ENCODE measurements around the gene CHMP3. TPM values are rescaled to one million over a fixed set of nuclear protein-coding genes. Genes with fewer than 3 reads are reported as not detected.

Gene CHMP3
- total RNA-seq, 4 donors from 2014 or later = 166 to 213 (median 185) TPM

GRCh38 chr2:86580560-86580959 lies 17.3 kb upstream of the CHMP3 start:
- intact Hi-C loops (cut with DNase I) = no loop called here
- Histone ChIP-seq H3K27ac (replicated peaks in 1 of 4) (no peak overlapping the region), H3K27me3 (no peaks in the 10 kb centered on the region), H3K36me3 (no peaks in the 10 kb centered on the region), H3K4me1 (peaks cover 0 to 11% (median 5%) of the 10 kb centered on the region in 4 donors), H3K9me3 (no peaks in the 10 kb centered on the region), H3K4me3 (no peak overlapping the region)
- DNase-seq (ENCODE audit: extremely low spot score) = no peak
- no peak for TF ChIP-seq EP300 (IDR thresholded peaks at IDR 0.05)
- no peak for TF ChIP-seq POLR2A (IDR thresholded peaks at IDR 0.05; ENCODE audit: low read depth)
- no peak for TF ChIP-seq CTCF (IDR thresholded peaks at IDR 0.05)

- intact Hi-C loops (cut with DNase I) = no loop called here
- WGBS = 79% methylated on average over 2 of the region's 2 CpGs
- Histone ChIP-seq H3K4me3 (no peak overlapping the region), H3K9me3 (no peaks in the 10 kb centered on the region), H3K27ac (replicated peaks in 1 of 4) (no peak overlapping the region), H3K36me3 (no peaks in the 10 kb centered on the region), H3K27me3 (no peaks in the 10 kb centered on the region), H3K4me1 (no peaks in the 10 kb centered on the region)
- no peak for DNase-seq (ENCODE audit: extremely low spot score)
- TF ChIP-seq EP300 (IDR thresholded peaks at IDR 0.05) = no peak
- TF ChIP-seq POLR2A (IDR thresholded peaks at IDR 0.05; ENCODE audit: low read depth) = no peak
Observed at GRCh38 chr2:86577817-86578456, 14.7 kb upstream of the CHMP3 start.

GRCh38 chr2:86570059-86570458 lies 6.8 kb upstream of the CHMP3 start:
- intact Hi-C loops (cut with DNase I) = no loop called here
- H3K27ac ChIP-seq (replicated peaks in 1 of 4) = no peak overlapping the region
- no peak overlapping the region for H3K4me3 ChIP-seq
- H3K27me3 ChIP-seq = no peaks in the 10 kb centered on the region
- TF ChIP-seq CTCF (IDR thresholded peaks at IDR 0.05) = no peak
- no peak for TF ChIP-seq EP300 (IDR thresholded peaks at IDR 0.05)
- TF ChIP-seq POLR2A (IDR thresholded peaks at IDR 0.05; ENCODE audit: low read depth) = no peak
- TF ChIP-seq POLR2AphosphoS5 (IDR thresholded peaks at IDR 0.05) = no peak
- no peak for DNase-seq (ENCODE audit: extremely low spot score)
- peaks cover 0 to 8% (median 4%) of the 10 kb centered on the region in 4 donors for H3K4me1 ChIP-seq
- no peaks in the 10 kb centered on the region for H3K9me3 ChIP-seq
- WGBS = 87% methylated on average over 3 of the region's 3 CpGs
- no peaks in the 10 kb centered on the region for H3K36me3 ChIP-seq

GRCh38 chr2:86566821-86567190 lies 3.6 kb upstream of the CHMP3 start:
- TF ChIP-seq EP300 (IDR thresholded peaks at IDR 0.05) (no peak), POLR2A (IDR thresholded peaks at IDR 0.05; ENCODE audit: low read depth) (no peak), POLR2AphosphoS5 (IDR thresholded peaks at IDR 0.05) (no peak), CTCF (IDR thresholded peaks at IDR 0.05) (no peak)
- Histone ChIP-seq H3K4me1 (peaks cover 11 to 22% (median 16%) of the 10 kb centered on the region in 4 donors), H3K9me3 (no peaks in the 10 kb centered on the region), H3K27me3 (no peaks in the 10 kb centered on the region), H3K27ac (replicated peaks in 1 of 4) (peak overlapping the region in 2 of 4 donors; percentile 8 to 17), H3K36me3 (no peaks in the 10 kb centered on the region), H3K4me3 (no peak overlapping the region)
- intact Hi-C loops (cut with DNase I) = no loop called here
- DNase-seq (ENCODE audit: extremely low spot score) = no peak

- no peak overlapping the region for H3K4me3 ChIP-seq
- intact Hi-C loops (cut with DNase I) = no loop called here
- no peaks in the 10 kb centered on the region for H3K36me3 ChIP-seq
- no peaks in the 10 kb centered on the region for H3K9me3 ChIP-seq
- DNase-seq (ENCODE audit: extremely low spot score) = no peak
- no peaks in the 10 kb centered on the region for H3K27me3 ChIP-seq
- peak overlapping the region in 2 of 4 donors; percentile 8 to 17 for H3K27ac ChIP-seq (replicated peaks in 1 of 4)
- 36% methylated on average over 6 of the region's 6 CpGs for WGBS
- peaks cover 16 to 27% (median 21%) of the 10 kb centered on the region in 4 donors for H3K4me1 ChIP-seq
- TF ChIP-seq EP300 (IDR thresholded peaks at IDR 0.05) (no peak), POLR2A (IDR thresholded peaks at IDR 0.05; ENCODE audit: low read depth) (no peak), CTCF (IDR thresholded peaks at IDR 0.05) (no peak), POLR2AphosphoS5 (IDR thresholded peaks at IDR 0.05) (no peak)
Observed at GRCh38 chr2:86566158-86566820, 3.0 kb upstream of the CHMP3 start.

Measured in esophagus muscularis mucosa (tissue), 4 donors.